IMR-90 (cell line): ENCODE data around the gene RAI1. TPM values are rescaled to one million over a fixed set of nuclear protein-coding genes. Genes with fewer than 3 reads are reported as not detected.
A peak's percentile ranks its signal among the peaks of the same experiment; 100 is the strongest.

Source experiments
- ATAC-seq: fragments of 200-7000 bp; cut with Tn5 transposase; 2 replicates; pipeline ENCODE4 v1.9.1; 2020; ENCODE audit warnings: low read depth, mild to moderate bottlenecking, moderate library complexity
- BruUV-seq: library from RNA; stranded (reverse); fragments of 400-500 nt; replicated peaks from 2 replicates; lab custom pipeline; 2021; lab: Mats Ljungman, UMichigan
- CTCF ChIA-PET: fragments of 300-600 bp; formaldehyde crosslinking; extraction: SDS; loops from one replicate; lab custom pipeline; 2021; ENCODE audit warnings: antibody characterized with exemption; lab: Yijun Ruan, JAX
- POLR2A ChIA-PET: fragments of 300-600 bp; sonication (Branson Sonifier 250); formaldehyde crosslinking; loops from one replicate; lab custom pipeline; 2022; ENCODE audit warnings: antibody characterized with exemption; ENCODE audit not compliant: unreplicated experiment; lab: Charles Lee
- DNase-seq: peaks from one replicate; pipeline ENCODE4 v3.0.0; 2013
- H2AFZ ChIP-seq: replicated peaks from 2 replicates; pipeline ENCODE3; 2013; ENCODE audit warnings: low read length, mild to moderate bottlenecking; ENCODE audit not compliant: poor library complexity
- H2AK5ac ChIP-seq: 2 replicates; pipeline ENCODE4 v1.6.1; 2013; ENCODE audit warnings: low read depth, low read length, inconsistent platforms
- H2AK9ac ChIP-seq: replicated peaks from 2 replicates; pipeline ENCODE3; 2013; ENCODE audit warnings: mild to moderate bottlenecking, low read depth, low read length, moderate library complexity; ENCODE audit not compliant: poor library complexity
- H2BK120ac ChIP-seq: 2 replicates; pipeline ENCODE4 v1.6.1; 2013; ENCODE audit warnings: low read depth, low read length, inconsistent platforms
- H2BK15ac ChIP-seq: 3 replicates; pipeline ENCODE4 v1.6.1; 2013; ENCODE audit warnings: low read depth, low read length, inconsistent platforms
- H2BK20ac ChIP-seq: 2 replicates; pipeline ENCODE4 v1.6.1; 2013; ENCODE audit warnings: low read depth, mild to moderate bottlenecking, inconsistent platforms, low read length, moderate library complexity
- H2BK5ac ChIP-seq: 2 replicates; pipeline ENCODE4 v1.6.1; 2013; ENCODE audit warnings: mild to moderate bottlenecking, low read depth, low read length, inconsistent platforms; ENCODE audit not compliant: poor library complexity, severe bottlenecking
- H3K14ac ChIP-seq: replicated peaks from 2 replicates; pipeline ENCODE4 v1.6.1; 2013; ENCODE audit warnings: low read depth, low read length, inconsistent platforms
- H3K18ac ChIP-seq: 2 replicates; pipeline ENCODE4 v1.6.1; 2013; ENCODE audit warnings: low read depth, low read length, control low read depth
- H3K23ac ChIP-seq: 2 replicates; pipeline ENCODE4 v1.6.1; 2013; ENCODE audit warnings: low read depth, low read length, inconsistent platforms
- H3K27ac ChIP-seq: 2 replicates; pipeline ENCODE4 v1.5.1; 2013; ENCODE audit warnings: mild to moderate bottlenecking, control low read depth, low read length; ENCODE audit not compliant: insufficient read depth
- H3K27me3 ChIP-seq: 2 replicates; pipeline ENCODE4 v1.6.1; 2013; ENCODE audit warnings: low read length; ENCODE audit not compliant: control insufficient read depth, insufficient read depth
- H3K36me3 ChIP-seq: 2 replicates; pipeline ENCODE4 v1.6.1; 2013; ENCODE audit warnings: low read length, mixed read lengths; ENCODE audit not compliant: control insufficient read depth, insufficient read depth
- H3K4ac ChIP-seq: 2 replicates; pipeline ENCODE4 v1.6.1; 2013; ENCODE audit warnings: low read depth, low read length, inconsistent platforms
- H3K4me1 ChIP-seq: 2 replicates; pipeline ENCODE4 v1.6.1; 2013; ENCODE audit warnings: low read length, mixed read lengths; ENCODE audit not compliant: control insufficient read depth, insufficient read depth
- H3K4me2 ChIP-seq: 2 replicates; pipeline ENCODE4 v1.6.1; 2013; ENCODE audit warnings: low read depth, mild to moderate bottlenecking, control low read depth, low read length, moderate library complexity
- H3K4me3 ChIP-seq: 2 replicates; pipeline ENCODE4 v1.5.1; 2013; ENCODE audit warnings: low read depth, mild to moderate bottlenecking, control low read depth, low read length, moderate library complexity; ENCODE audit not compliant: insufficient read depth
- H3K56ac ChIP-seq: 2 replicates; pipeline ENCODE4 v1.6.1; 2013; ENCODE audit warnings: low read length, inconsistent platforms; ENCODE audit not compliant: insufficient read depth; ENCODE audit errors: extremely low read depth
- H3K79me1 ChIP-seq, 2 experiments: 2 replicates each; pipeline ENCODE4 v1.6.1; 2013; ENCODE audit warnings: low read length in 2 of 2, inconsistent platforms in 1 of 2, low read depth in 1 of 2
- H3K9ac ChIP-seq: 2 replicates; pipeline ENCODE4 v1.6.1; 2013; ENCODE audit warnings: low read depth, low read length, control low read depth
- H3K9me1 ChIP-seq: 2 replicates; pipeline ENCODE4 v1.6.1; 2013; ENCODE audit warnings: low read length, inconsistent platforms; ENCODE audit not compliant: insufficient read depth
- H3K9me3 ChIP-seq: 2 replicates; pipeline ENCODE4 v1.6.1; 2013; ENCODE audit warnings: low read length; ENCODE audit not compliant: control insufficient read depth, insufficient read depth
- H4K20me1 ChIP-seq: 2 replicates; pipeline ENCODE4 v1.6.1; 2013; ENCODE audit warnings: low read length, inconsistent platforms; ENCODE audit not compliant: insufficient read depth
- H4K5ac ChIP-seq: 2 replicates; pipeline ENCODE4 v1.6.1; 2013; ENCODE audit warnings: mild to moderate bottlenecking, low read depth, low read length, control low read depth
- H4K8ac ChIP-seq, 2 experiments: 2 replicates each; pipeline ENCODE4 v1.6.1; 2013; ENCODE audit warnings: low read depth in 2 of 2, low read length in 2 of 2, control low read depth in 1 of 2, inconsistent platforms in 1 of 2
- H4K91ac ChIP-seq: 2 replicates; pipeline ENCODE4 v1.6.1; 2013; ENCODE audit warnings: low read depth, low read length, inconsistent platforms; ENCODE audit not compliant: insufficient read depth
- BHLHE40 ChIP-seq: fragments of 150-350 bp; IDR thresholded peaks from 2 replicates; pipeline ENCODE4 v1.6.1; 2016; ENCODE audit warnings: mild to moderate bottlenecking, low read depth, low read length
- CTCF ChIP-seq: conservative IDR thresholded peaks from 2 replicates; pipeline ENCODE4 v1.5.1; 2012; ENCODE audit warnings: mild to moderate bottlenecking, low read depth, low read length, improper control_type of control experiment
- MAZ ChIP-seq: IDR thresholded peaks from 2 replicates; pipeline ENCODE4 v1.6.1; 2012; ENCODE audit warnings: low read depth, mild to moderate bottlenecking, low read length, improper control_type of control experiment, moderate library complexity, borderline replicate concordance
- WGBS, 2 experiments: methylation state at CpG; one replicate each; pipeline versions ENCODE4 v1.1.5 to v1.1.7; 2013; ENCODE audit warnings: missing lambda C conversion rate in 2 of 2; ENCODE audit not compliant: insufficient read length in 1 of 2; ENCODE audit errors: extremely low coverage in 2 of 2; 5-methylcytosine and 5-hydroxymethylcytosine counted together
- dilution Hi-C: fragments of 300-500 bp; cut with HindIII; formaldehyde crosslinking; loops from one replicate; pipeline ENCODE4 v1.14.3; 2018; ENCODE audit warnings: low sequenced_read_pairs; ENCODE audit not compliant: unreplicated experiment
- in situ Hi-C: fragments of 300-500 bp; cut with MboI; formaldehyde crosslinking; loops from 3 replicates; pipeline ENCODE4 v1.14.3; 2019; ENCODE audit warnings: low sequenced_read_pairs, inconsistent platforms, mixed read lengths
- intact Hi-C: fragments of 100-400 bp; cut with micrococcal nuclease; formaldehyde crosslinking; loops from 2 replicates; pipeline ENCODE4 v1.10.0; 2022
- polyA plus RNA-seq, 3 experiments: library from polyadenylated mRNA; depleted of rRNA; stranded (reverse); fragments of >200 nt; gene quantifications; 2 replicates each; pipeline ENCODE4 v1.2.3, GENCODE V29; 2012; ENCODE audit warnings: low replicate concordance in 1 of 3
- total RNA-seq: library from RNA; depleted of rRNA; stranded (reverse); fragments of >200 nt; gene quantifications from 2 replicates; pipeline ENCODE4 v1.2.3, GENCODE V29; 2012

RAI1 gene
- total and polyA plus RNA-seq, 2 of the 4 experiments (the other 2 are of a cell fraction) = 1.8 to 10.5 TPM

GRCh38 chr17:17781591-17782496, 100.6 kb downstream of the RAI1 start:
- BruUV-seq = no TSS peak
- Histone ChIP-seq H3K4me2 (peak overlapping the region; percentile 71), H3K18ac (no peak overlapping the region), H4K91ac (no peak overlapping the region), H3K4me1 (peaks cover 46% of the 10 kb centered on the region), H2AK9ac (peak overlapping the region; percentile 81), H2BK5ac (no peak overlapping the region), H3K36me3 (peaks cover 2% of the 10 kb centered on the region; the same call in 1 of the 2 replicates), H3K9me1 (no peaks in the 10 kb centered on the region; the same call in none of the 2 replicates), H3K9ac (no peak overlapping the region), H2BK120ac (no peak overlapping the region), H3K4ac (no peak overlapping the region), H3K27ac (no peak overlapping the region), H3K23ac (no peak overlapping the region), H4K8ac (no peak overlapping the region), H2BK20ac (no peak overlapping the region), H4K5ac (no peak overlapping the region), H3K9me3 (no peaks in the 10 kb centered on the region), H3K4me3 (peak overlapping the region; percentile 15; the same call in 1 of the 2 replicates), H3K27me3 (no peaks in the 10 kb centered on the region), H2BK15ac (no peak overlapping the region), H2AFZ (peak overlapping the region; percentile 54), H4K20me1 (peaks cover 95% of the 10 kb centered on the region), H3K14ac (no peak overlapping the region), H3K56ac (no peak overlapping the region), H2AK5ac (0 out of 2 replicates have a peak overlapping the region, but pooled peaks have one; percentile 3), H3K79me1 (peaks cover 23 to 86% of the 10 kb centered on the region in 2 experiments)
- dilution Hi-C loops (no loop called here), in situ Hi-C loops (no loop called here), intact Hi-C loops (loop anchor here (10.0 kb wide), 1 partner anchor 97 kb away; the partner anchor contains the start of gene RAI1)
- DNase-seq = peak; percentile 52
- TF ChIP-seq BHLHE40 (0 out of 2 replicates have a peak, but pooled peaks have one; percentile 35), MAZ (peak; percentile 84), CTCF (no peak)
- ChIA-PET POLR2A (no interaction called here), CTCF (no interaction called here)
- WGBS, 2 experiments = 22% methylated on average over 11 of the region's 88 CpGs; no CpG with 5 or more reads in 1 of the 2 experiments
- ATAC-seq = peak; percentile 32
